ENCODE data around the gene CALD1.

DNA sequence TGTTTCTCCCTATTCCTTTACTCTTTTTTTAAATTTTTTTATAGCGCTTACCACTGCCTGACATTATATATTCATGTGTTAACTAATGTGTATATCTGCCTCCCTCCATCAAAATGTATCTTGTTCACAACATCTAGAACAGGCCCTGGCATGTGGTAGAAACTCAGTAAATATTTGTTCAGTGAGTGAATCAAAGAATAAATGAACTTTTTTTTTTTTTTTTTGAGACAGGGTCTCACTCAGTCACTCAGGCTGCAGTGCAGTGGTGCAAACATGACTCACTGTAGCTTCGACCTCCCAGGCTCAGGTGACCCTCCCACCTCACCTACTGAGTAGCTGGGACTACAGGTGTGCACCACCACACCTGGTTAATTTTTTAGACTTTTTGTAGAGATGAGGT, 7.5 kb upstream of the CALD1 start:
- TF ChIP-seq, protein P1, sequence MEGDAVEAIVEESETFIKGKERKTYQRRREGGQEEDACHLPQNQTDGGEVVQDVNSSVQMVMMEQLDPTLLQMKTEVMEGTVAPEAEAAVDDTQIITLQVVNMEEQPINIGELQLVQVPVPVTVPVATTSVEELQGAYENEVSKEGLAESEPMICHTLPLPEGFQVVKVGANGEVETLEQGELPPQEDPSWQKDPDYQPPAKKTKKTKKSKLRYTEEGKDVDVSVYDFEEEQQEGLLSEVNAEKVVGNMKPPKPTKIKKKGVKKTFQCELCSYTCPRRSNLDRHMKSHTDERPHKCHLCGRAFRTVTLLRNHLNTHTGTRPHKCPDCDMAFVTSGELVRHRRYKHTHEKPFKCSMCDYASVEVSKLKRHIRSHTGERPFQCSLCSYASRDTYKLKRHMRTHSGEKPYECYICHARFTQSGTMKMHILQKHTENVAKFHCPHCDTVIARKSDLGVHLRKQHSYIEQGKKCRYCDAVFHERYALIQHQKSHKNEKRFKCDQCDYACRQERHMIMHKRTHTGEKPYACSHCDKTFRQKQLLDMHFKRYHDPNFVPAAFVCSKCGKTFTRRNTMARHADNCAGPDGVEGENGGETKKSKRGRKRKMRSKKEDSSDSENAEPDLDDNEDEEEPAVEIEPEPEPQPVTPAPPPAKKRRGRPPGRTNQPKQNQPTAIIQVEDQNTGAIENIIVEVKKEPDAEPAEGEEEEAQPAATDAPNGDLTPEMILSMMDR (IDR thresholded peaks at IDR 0.05): no peak
- no peak for TF ChIP-seq POLR2A (IDR thresholded peaks at IDR 0.05)
- no peak for TF ChIP-seq EP300 (IDR thresholded peaks at IDR 0.05)
- no peak for TF ChIP-seq POLR2AphosphoS5 (IDR thresholded peaks at IDR 0.05)
